Activated naive CD4-positive, alpha-beta T cell (primary cell): ENCODE measurements around the gene SLC66A2.

Experiments
- DNase-seq, 4 experiments: peaks; one replicate each; lab custom pipeline; 2025; lab: John Stamatoyannopoulos, UW

SLC66A2 gene

DNA sequence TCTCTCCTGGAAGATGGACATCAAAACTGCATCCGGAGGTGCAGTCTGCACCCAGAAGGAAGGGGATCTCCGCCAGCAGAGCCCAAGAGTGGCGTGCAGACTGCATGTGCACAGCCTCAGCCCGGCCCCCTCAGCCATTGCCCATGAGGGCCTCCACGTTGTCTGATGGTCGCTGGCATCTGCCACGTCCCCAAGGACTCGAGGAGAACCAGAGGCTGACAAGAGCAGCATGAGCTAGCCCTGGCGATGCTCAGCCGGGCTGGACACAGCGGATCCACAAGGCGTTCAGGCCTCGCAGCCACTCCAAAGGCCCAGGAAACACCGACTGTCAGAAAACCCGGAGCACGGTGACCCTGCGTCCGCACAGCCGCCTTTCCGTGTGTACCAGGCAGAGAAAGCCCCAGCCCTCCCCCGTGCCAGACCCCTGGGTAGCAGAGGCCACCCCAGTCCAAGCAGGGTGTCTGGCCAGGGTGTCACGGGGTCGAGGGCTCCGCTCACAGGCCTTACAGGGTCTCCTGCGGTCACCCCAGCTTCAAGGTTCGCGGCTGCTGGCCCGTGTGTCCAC lies 48.3 kb downstream of the SLC66A2 start:
- DNase-seq: no peak

DNA sequence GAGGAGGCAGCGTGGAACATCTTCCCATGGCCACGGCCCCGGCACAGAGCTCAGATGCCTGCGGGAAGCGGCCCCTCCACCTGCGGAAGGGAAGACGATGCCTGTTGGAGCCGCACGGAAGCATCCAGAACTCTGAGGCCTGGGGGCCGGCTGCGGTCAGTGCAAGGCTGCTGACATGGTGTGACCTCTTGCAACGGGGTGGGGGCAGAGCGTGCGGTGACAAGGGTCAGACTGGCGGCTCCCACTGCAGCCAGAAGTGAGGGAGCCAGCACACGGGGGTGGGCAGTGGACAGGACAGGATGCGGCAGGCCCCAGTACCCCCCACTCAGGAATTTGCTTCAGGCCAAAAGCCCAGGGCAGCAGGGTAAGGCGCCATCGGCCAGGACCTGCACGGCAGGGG lies 48.8 kb downstream of the SLC66A2 start:
- DNase-seq: no peak

DNA sequence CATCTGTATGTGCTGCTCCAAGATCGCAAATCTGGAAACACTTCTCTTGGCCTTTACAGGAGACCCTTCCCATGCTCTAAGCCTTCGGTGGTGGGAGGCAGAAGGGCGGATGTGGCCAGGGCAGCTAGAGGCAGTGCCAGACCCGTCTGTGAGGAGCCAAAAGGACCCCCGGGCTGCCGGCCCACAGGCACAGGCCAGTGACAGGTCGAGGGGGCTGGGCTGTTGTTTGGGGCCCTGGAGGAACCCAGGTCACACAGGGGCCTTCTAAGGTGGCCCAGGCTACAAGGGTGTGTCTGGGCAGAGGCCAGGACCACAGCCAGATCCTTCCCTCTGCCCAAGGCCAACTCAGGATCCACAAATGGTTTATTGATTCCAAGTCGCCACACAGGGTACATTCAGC lies 49.4 kb downstream of the SLC66A2 start:
- DNase-seq: no peak

DNA sequence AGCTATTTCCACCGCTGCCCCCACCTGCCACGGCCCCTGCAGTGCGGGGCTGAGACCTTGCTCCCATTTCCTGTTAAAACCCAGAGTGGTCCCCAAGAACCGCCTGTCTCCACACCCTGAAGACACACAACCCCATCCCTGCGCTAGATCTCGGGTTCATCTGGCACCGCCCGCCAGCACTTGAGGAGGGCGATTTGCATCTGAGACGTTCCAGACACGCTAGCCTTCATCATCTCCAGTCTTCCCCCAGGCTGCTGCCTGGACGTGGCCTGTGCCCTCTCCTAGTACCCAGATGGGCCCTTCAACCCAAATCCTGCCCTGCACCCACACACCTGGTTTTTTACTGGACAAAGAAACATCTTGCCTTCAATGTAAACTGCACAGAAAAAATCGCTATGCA lies 49.8 kb downstream of the SLC66A2 start:
- DNase-seq: no peak

DNA sequence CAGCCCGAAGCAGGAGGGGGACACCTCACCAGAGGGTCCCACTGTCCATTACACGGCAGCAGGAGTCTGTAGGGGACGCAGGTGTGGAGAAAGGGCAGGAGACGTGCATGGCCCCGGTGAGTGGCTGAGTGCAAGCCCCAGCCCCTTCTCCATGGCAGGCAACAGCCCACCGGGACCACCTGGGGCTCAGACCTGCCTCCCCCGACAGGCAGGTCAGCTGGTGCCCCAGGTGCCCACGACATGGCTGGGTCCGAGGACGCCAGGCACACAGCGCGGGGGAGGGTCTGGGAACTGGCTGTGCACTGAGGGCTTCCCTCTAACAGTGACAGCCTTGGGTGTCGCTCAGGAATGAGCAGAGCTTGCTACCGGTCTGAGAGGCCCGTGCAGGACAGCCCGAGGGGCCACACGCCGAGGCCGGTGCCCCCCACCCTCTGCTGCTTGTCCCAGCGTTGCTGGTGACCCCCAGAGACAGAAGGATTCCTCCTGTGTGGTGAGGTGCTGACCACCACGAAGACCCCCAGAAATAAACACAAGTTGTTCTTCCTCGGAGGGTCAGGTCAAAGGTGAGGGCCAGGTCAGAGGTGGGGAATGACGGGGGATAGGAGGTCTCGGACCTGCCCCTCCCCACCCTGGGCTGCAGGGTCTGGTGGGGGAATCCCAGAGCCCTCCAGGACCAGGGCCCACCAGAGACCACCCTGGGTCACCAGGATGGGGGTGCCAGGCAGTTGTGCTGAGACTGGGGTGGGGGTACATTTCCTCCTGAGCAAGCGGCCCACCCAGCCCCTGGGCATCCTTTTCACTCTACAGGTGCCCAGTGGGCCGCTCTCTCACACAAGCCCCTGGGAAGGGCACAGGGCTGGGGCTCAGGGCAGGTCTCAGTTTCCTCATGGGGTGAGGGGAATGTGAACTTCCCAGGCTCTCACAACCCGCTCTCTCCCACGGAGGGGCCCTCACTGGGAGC lies 50.6 kb downstream of the SLC66A2 start:
- DNase-seq: no peak

DNA sequence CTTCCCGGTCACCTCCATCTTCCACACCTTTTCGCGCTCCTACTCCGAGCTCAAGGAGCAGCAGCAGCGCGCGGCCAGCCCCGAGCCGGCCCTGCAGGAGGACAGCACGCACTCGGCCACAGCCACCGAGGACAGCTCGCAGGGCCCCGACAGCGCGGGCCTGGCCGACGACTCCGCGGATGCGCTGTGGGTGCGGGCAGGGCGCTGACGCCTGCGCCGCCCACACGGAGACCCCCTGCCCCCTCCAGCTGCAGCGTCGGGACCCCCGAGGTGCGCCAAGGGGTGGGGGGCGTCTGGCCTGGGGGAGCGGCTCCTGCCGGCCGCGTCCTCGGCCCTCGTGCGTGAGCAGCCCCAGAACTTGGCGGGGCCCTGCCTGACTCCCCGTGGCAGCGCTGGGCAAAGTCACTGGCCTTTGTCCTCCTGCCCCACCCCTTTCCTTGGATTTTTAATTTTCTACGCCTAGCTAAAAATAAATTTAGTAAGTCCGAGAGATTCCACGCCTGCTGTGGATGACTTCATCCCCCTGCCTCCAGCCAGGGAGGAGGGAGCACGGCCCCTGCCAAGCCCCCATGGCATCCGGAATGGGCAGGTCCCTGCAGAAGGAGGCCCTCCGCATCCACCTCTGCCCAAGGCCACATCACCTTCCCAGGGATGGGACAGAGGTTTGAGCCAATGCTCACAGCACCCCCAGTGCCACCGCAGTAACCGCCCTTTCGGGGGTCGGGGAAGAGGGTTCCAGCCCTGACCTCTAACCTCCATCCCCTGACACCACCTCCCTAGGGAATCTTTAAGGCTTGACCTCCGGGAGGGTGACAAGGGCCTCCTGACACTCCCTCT lies 51.6 kb downstream of the SLC66A2 start:
- DNase-seq: no peak

DNA sequence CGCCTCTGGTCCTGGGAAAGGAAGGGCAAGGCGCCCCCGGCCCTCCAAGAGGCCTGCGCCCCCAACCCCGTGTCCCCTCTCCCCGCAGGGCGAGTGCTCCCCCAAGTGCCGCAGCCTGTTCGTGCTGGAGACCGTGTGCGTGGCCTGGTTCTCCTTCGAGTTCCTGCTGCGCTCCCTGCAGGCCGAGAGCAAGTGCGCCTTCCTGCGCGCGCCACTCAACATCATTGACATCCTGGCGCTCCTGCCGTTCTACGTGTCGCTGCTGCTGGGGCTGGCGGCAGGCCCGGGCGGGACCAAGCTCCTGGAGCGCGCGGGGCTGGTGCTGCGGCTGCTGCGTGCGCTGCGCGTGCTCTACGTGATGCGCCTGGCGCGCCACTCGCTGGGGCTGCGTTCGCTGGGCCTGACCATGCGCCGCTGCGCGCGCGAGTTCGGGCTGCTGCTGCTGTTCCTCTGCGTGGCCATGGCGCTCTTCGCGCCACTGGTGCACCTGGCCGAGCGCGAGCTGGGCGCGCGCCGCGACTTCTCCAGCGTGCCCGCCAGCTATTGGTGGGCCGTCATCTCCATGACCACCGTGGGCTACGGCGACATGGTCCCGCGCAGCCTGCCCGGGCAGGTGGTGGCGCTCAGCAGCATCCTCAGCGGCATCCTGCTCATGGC lies 52.4 kb downstream of the SLC66A2 start:
- no peak for DNase-seq

DNA sequence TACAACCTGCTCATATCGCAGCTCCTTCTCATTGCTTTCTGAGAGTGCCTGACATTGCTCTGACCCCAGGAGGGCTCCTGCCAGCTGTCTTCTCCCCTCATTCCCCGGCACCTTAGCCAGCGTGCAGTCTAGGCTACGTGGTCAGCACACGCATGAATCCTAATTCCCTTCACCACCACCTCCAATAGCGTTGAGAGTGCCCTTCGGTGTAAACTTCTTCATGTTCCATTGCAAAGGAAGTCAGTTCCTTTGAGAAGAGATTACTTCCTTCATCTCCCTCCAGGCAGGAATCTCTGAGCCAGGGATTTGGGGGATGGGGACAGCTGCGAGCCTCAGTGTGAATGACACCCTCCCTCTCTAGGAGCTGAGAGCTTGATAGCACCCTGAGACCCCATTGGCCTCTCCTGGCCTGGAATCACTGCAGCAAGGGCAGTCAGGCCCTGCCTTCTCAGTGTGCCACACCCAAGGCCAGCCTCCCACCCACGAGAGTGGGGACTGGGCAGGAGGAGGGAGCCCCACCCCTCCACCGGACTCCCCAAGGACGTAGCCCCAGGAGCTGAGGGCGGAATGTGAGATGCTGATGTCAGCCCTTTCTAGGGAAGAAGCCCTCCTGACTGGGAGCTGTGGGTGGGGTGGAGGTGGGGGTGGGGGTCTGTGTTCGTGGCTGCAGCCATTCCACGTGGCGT lies 53.4 kb downstream of the SLC66A2 start:
- DNase-seq: no peak

DNA sequence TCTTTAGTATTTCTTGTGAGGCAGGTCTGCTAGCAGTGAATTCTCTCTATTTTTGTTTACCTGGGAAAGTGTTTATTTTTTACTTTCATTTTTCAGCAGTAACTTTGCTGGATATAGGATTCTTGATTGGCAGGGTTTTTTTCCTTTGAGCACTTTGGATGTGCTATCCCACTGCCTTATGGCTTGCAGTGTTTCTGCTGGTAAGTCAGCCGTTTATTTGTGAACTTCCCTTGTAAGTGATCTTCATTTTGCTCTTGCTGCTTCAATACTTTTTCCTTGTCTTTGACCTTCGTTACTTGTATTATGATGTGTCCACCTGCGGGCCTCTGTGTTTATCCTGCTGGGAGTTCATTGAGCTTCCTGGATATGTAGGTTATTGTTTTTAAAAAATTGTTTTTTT lies 54.7 kb downstream of the SLC66A2 start:
- DNase-seq: no peak

DNA sequence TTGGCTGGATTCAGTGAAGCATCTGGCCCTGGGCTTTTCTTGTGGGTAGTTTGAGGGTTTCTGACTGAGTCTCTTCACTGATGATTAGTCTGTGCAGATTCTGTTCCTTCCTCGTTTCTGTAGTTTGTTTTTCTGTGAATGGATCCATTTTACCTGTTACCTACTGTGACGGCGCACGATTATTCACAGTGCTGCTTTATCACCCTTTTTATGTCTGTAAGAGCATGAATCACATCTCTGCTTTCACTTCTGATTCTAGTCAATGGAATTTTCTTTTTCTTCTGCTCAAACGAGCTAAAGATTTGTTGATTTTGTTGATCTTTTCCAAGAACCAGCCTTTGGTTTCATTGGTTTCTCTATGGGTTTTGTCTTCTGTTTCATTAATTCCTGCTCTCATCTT lies 60.8 kb downstream of the SLC66A2 start:
- no peak for DNase-seq

DNA sequence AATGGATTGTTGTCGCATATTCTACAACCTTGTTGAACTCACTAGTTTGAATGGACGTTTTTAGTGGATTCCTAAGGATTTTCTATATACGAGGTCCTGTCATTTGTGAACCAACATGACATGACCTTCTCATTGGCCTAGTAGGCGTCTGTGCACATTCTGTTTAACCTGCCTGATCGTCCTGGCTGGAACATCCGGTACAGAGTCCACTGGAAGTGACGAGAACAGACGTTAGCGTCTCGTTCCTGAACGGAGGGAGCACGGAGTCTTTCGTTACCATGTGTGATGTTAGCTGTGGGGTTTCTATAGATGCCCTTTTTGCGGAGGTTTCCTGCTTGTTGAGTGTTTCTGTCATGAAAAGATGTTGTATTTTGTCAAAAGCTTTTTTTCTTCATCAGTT lies 61.9 kb downstream of the SLC66A2 start:
- DNase-seq: no peak

DNA sequence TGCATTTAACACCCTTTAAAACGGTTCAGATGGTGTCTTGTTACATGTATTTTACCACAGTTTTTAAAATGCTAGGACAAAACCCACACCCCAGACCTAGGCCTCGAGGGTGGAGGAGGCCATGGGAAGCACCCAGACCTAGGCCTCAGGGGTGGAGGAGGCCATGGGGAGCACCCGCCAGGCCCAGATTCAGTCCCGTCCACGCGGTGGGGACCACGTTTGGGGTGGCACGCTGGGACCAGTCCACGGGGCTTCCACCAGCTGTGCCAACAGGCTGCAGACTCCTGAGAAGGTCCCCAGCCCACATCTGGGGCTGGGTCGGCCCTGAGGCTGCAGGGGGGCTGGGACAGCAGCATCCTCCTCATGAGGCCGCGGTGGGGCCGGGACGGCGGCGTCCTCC lies 63.4 kb downstream of the SLC66A2 start:
- DNase-seq: no peak

DNA sequence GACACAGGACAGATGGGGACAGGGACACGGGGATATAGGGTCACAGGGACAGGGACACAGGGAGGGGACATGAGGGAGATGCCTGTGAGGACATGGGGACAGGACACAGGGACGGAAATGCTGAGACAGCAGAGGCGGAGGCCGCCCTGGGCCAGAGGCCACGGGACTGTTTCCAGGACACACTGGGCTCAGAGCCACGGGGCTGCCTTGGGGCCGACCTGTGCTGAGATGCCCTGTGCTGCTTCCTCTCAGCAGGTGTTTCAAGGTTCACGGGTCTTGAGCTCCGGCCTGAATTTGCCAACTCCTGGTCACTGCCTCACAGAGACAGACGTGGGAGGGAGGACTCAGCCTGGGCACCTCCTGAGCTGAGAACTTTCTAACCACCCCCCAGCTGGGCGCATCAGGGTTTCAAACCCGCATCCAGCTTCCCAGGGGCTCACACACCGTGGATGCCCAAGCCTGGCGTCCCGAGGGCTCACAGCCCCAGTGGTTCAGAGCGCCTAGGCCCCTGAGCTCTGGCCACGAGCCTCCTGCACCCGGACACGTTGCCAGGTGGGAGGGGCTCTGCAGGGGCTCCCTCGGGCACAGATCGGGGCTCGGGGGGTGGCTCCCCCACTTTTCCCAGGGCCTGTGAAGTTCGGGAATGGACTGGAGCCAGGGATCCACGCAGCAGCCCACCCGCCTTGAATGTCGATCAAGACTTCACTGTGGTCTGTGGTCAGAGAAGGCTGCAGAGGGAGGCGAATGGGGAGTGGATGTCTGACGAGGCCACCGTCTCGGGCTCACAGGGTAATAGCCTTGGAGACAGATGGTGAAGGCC lies 64.1 kb downstream of the SLC66A2 start:
- DNase-seq: no peak

DNA sequence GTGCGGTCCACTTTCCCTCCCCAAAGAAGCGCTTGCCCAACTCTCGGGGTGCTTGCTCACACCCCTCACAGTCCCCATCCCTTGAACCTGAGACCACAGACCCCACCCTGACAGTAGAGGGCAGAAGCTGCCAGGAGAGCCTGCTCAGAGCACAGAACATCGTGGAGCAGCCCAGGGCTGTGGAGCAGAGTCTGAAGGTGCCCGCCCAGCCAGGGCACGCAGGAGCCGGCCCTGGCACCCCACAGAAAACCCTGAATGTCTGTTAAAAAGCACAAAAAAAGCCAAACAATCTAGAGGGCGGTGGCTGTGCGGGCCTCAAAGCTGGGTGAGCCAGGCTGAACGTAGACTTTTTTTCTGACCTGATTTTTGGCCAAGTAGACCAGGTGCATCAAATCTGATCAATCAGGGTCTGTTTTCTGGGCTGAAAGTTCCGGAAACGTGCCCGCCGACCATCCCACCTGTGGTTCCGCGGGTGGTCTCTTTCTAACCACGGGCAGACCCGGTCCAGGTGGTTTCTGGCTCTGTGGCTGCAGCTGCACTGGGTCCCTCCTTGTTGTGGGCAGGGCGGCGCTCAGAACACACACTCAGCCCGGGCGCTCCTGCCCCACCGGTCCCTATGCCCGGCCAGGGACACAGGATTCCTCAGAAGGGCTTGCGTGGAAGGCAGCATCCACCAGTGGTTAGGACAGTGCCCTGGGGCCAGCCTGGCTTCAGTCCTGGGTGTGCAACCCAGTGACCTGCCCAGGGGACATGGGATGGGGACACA lies 66.3 kb downstream of the SLC66A2 start:
- no peak for DNase-seq

DNA sequence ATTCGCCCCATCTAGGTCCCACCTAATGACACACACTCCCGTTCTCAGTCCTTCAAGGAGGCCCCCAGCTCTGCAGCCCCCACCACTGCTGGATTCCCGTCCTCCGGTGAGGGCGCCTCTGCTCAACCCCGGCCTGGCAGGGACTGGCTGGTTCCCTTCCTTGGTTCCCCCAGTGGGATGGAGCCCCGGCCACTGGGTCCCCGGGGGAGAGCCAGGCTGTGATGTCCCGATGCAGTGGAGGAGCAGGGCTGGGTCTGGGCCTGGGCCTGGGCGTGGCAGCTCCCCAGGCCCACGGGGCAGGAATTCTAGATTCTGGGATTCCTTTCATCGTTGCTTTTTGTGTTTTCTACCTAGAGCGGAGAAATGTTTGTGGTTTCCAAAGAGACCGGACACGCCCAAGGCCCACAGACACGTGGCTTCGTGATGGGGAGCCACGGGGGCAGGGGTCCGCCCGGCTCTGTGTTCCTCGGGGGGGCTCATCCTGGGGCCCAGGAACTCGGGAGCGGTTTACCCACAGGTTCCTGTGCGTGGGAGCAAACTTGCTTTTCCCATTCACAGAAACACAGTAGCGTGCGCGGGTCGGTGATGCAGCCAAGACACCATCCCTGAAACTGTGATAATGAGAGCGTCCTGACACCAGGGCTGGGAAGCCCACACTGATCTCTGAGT lies 67.0 kb downstream of the SLC66A2 start:
- DNase-seq: no peak

DNA sequence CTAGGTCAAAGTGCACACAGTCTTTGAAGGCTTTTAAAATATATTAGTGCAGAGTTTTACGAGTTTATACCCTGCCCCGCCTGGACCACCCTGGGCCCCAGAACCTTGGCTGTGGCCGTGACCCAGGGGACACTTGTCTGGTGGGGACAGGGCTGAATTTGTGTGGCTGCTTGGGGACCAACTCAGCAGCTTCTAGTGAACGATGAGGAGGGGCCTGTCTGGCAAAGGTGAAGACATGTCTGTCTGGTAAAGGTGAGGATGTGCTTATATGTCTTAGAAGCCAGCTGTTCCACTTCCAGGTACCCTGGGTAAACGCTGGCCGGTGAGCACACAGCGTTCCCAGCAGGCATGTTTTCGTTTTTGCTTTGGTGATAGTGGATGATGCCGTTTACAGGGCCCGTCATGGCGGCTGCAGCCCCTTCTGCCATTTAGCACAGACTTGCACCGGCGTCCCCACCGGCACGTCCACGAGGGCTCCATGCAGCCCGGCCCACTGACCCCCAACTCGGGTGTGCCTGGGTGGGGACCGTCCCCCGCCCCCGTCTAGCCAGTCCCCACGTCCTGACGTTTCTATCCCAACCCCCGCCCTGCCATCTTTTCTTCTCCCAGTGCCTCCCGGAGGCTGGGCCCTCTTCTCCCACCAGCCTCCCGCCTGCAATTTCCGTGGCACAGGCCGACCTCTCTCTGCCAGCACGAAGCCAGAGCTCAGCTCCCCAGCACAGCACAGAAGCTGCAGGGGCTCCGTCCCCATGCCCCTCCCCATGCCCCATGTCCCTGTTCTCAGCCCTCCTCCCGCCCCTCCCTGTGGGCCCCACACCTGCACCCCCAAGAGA lies 67.8 kb downstream of the SLC66A2 start:
- no peak for DNase-seq

DNA sequence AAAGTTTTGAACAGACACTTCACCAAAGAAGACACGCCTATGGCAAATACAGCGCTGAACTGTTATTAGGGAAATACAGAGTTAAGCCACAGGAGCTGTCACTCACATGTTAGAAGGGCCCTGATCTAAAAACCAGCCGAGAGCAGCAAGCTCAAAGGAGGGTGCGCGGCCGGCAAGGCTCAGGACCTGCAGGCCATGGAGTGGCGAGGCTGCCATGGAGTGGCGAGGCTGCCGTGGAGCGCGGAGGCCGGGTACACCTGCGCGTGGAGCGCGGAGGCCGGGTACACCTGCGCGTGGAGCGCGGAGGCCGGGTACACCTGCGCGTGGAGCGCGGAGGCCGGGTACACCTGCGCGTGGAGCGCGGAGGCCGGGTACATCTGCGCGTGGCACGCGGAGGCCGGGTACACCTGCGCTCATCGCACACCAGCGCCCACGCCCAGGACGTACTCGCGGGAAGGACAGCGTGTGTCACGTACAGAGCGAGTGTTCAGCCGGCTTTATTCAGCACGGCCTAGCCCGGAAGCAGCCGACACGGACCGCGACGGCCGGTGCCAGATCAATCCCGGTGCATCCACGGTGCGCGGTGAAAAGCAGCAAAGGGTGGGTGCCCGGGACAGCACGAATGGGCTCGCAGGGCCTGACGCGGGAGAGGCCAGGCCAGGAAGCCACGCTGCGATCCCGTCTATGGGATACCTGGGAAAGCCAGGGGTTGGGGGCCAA lies 68.8 kb downstream of the SLC66A2 start:
- no peak for DNase-seq

DNA sequence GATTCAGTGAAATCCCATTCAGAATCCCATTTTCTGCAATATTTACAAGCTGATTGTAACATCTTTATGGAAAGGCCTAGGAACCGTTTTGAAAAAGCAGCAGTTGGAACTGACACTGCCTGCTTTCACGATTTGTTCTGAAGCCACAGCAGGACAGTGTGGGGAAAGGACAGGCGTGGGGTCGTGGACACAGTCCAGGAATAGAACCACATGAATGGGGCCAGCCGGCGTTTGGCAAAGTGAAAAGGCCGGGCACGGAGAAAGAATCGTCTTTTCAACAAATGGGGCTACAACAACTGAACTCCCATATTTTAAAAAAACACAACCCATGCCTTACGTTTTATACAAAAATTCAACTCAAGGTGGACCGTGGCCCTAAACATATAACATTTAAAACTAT lies 69.8 kb downstream of the SLC66A2 start:
- no peak for DNase-seq
